Fibroblast of skin of right quadriceps (primary cell): Measurements from ENCODE around the gene PARP4.
A peak's percentile ranks its signal among the peaks of the same experiment; 100 is the strongest.
"Not testable (repeated sequence)": the region's sequence is repeated elsewhere in the genome, so short reads cannot be mapped to it uniquely, and the experiment has no call there.

Experiments
- DNase-seq: peaks from one replicate; pipeline ENCODE4 v3.0.0-alpha.2; 2013

The PARP4 gene

GRCh38 chr13:24512197-24512907 is at the start of gene PARP4:
Gene PARP4, minus strand, starts transcription at chr13:24512778. Its CDS starts 9,002 bp downstream, at chr13:24503776.
- DNase-seq, result peak; percentile 78

DNA sequence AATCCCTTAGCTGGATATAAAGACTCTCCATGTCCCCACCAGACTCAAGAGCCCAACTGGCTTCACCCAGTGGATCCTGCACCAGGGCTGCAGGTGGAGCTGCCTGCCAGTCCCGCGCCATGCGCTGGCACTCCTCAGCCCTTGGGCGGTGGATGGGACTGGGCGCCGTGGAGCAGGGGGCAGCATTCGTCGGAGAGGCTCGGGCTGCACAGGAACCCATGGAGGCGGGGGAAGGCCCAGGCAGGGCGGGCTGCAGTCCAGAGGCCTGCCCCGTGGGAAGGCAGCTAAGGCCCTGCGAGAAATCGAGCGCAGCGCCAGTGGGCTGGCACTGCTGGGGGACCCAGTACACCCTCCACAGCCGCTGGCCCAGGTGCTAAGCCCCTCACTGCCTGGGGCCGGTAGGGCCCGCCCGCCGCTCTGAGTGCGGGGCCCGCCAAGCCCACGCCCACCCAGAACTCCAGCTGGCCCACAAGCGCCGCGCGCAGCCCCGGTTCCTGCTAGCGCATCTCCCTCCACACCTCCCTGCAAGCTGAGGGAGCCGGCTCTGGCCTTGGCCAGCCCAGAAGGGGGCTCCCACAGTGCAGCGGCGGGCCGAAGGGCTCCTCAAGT is 48.1 kb upstream of the PARP4 start:
- not testable (repeated sequence) for DNase-seq

DNA sequence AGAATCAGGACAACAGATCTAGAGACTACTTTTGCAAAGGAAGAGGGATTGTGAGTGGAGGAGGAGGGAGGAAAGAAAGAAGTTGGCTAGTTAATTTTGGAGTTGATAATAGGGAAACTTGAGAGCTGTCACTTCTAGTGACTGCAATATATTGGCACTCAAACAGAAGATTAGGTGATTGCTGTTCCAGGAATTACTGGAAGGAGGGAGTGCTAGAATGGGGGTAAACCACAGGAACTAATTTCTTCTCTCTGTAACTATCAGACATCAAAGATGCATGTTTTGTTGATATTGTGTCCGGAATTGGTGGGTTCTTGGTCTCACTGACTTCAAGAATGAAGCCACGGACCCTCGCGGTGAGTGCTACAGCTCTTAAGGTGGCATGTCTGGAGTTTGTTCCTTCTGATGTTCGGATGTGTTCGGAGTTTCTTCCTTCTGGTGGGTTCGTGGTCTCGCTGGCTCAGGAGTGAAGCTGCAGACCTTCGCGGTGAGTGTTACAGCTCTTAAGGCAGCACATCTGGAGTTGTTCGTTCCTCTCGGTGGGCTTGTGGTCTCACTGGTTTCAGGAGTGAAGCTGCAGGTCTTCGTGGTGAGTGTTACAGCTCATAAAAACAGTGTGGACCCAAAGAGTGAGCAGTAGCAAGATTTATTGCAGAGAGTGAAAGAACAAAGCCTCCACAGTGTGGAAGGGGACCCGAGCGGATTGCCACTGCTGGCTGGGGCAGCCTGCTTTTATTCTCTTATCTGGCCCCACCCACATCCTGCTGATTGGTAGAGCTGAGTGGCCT is 47.0 kb upstream of the PARP4 start:
- not testable (repeated sequence) for DNase-seq

- DNase-seq, result peak; percentile 3
Observed at GRCh38 chr13:24557081-24557480, 44.5 kb upstream of the PARP4 start.

DNA sequence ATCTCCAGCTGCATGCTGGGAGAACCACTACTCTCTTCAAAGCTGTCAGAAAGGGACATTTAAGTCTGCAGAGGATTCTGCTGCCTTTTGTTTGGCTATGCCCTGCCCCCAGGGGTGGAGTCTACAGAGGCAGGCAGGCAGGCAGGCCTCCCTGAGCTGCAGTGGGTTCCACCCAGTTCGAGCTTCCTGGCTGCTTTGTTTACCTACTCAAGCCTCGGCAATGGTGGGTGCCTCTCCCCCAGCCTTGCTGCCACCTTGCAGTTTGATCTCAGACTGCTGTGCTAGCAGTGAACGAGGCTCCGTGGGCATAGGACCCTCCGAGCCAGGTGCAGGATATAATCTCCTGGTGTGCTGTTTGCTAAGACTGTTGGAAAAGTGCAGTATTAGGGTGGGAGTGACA is 41.3 kb upstream of the PARP4 start:
- DNase-seq, result not testable (repeated sequence)

DNA sequence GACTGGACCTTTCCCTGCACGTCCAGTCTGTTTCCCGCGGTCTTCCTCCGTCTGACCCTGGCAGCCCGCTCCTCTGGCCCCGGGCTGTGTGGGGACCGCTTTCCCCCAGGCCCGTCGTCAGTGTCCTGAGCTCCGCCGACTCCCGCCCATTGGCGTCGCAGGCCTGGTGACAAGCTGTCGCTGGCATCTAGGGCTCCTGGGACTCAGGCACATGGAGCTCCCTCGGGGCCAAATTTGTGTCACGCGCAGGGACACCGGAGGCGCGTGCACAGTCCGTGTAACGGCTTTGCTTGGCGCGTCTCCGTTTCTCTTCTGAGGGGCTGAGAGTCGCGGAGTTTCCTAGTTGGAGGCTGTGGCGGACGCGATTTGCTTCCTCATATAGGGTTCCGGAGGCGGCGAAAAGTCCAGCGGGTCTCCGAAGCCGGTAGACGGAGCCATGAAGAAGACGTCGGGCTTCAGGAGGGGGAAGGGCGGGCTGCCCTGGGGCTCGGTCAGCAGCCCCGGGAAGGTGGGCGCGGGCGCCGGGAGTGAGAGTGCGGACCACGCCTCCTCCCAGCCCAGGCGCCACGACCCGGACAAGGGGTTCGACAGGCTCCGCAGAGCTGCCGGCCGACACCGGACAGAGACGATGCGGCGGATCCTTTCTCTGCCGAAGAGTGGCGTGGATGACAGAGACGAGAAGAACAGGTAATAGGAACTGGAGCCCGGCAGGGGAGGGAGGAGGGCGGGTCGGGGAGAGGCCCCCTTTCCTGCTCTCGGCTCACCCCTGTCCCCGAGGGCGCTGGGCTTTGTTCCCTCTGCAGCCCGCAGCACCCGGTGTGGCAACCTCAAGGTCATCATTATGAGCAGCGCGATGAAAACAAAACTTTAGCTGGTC is 29.1 kb upstream of the PARP4 start:
- not testable (repeated sequence) for DNase-seq

- no peak for DNase-seq
Observed at GRCh38 chr13:24541127-24541475, 28.5 kb upstream of the PARP4 start.

GRCh38 chr13:24540236-24541126 is 27.9 kb upstream of the PARP4 start:
- DNase-seq, result no peak

- no peak for DNase-seq
Observed at GRCh38 chr13:24539500-24540165, 27.1 kb upstream of the PARP4 start.

DNA sequence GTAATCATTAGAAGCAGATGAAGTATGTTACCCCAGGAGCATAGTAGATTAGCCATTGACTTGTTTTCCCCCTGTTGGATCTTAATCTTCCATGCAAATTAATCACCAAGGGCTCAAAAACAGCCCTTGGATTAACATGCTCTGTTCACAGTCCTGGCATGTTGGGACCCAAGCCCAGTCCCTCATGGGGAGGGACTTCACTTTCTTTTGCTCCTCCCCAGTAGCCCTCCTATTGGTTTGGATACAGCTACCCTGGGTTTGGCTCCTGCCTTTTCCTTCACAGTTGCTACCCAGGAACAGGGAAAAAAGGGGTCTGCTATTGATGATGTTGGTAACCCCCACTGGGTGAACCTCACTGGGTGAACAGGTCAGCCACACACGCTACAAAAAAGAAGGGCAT is 16.9 kb upstream of the PARP4 start:
- no peak for DNase-seq

DNA sequence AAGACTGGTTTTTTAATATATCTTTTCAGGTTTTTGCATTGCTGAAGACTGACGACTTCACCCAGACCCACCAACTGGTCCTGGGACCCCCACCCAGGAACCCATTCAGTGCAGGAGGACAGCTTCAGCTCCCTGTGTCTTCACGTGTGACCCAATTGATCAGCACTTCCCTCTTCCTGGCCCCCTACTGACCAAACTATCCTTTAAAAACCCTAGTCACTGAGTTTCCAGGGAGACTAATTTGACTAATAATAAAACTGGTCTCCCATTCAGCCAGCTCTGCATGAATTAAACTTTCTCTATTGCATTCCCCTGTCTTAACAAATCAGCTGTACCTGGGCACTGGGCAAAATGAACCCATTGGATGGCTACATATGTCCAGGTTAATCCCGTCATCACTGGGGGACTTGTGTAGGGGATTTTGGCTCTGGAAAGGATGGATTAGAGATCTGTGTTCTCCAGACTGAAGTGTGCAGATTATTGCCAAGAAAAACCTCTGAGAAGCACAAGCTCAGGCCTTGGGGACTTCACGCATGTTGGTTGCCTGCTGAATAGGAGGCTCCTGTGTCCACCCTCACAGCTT is 16.3 kb upstream of the PARP4 start:
- DNase-seq, result no peak

- no peak for DNase-seq
Observed at GRCh38 chr13:24527266-24527775, 14.7 kb upstream of the PARP4 start.

DNA sequence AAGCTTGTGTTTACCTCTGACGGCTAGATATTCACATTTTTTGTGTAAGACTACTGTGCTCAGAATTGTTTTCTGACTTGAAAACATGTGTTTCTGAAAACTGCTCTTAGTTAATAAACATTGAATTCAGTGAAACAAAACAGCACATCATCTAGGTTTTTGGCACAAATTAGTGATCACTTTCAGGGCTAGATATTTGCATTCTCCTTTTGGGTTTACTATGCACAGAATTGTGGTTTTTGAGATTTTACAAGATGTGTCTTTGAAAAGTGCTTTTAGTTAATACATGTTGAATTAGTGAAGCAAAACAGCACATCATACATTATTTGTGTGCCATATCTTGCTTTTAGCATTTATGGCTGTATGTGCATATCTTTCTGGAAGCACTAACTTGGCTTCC is 8.2 kb upstream of the PARP4 start:
- no peak for DNase-seq

DNA sequence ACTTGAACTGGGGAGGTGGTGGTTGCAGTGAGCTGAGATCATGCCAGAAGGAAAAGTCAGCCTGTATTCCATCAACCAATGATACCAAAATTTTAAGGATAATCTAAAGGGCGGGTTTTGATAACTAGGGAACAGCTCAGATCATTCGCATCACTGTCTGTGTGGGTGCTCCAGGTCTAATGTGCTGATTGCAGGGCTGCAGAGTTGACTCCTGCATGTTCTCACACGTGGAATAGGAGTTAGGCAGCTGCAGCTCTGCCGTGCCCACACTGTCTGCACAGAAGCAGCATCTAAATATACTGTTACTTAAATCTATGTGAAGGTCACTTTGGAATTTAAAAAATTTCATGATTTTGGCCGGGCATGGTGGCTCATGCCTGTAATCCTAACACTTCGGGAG is 4.3 kb upstream of the PARP4 start:
- no peak for DNase-seq

GRCh38 chr13:24512908-24513213 is 283 bp upstream of the PARP4 start:
- no peak for DNase-seq

DNA sequence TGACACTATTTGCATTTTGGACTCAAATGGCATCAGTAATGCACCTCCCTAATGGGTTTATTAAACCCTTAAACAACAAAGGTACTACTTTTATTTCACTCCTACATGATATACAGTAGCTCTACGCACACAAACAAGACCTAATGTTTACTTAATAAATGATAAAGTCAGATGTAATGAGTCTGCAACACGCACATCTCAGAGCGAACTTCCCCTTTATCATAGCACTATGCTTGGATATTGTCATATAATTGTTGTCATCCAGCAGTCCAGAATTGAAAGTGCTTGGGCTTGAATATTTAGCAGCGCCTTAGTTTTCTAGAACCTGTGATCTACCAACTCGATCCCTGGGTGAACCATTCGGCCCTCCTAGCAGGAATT is 772 bp downstream of the PARP4 start:
- no peak for DNase-seq

DNA sequence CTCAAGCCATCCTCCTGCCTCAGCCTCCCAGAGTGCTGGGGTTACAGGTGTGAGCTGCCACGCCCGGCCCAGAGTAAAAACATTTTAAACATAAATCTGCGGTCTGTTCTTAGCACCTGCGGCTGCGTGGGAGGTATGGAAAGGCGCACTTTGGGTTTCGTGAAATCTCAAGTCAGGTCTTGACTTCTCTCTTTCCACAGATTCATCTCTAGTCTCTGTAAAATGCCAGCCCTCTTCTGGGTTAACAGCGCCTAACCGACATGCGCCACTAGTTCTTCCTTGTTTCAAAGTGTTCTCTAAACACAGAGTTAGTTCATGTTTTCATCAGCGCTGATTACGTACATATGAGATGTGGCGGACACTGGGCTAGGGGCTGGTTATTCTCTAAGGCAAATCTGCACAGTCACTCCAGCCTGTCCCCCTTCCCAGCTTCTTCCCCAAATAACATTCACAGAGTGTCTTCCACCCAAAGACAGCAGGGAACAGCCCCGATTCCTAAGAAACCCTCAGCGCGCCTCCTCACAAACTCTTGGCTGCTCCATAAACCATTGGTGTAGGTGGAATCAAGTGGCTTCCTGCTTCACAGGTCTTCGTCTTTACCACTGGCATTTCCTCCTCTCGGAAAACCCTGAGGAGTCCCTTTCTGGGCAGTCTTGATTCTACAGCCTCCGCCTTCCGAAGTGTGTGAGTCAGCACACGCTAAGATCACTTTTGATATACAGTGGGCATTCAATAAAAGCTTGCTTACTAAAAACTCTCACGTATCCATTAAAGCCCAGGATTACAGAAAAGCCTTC is 1.4 kb downstream of the PARP4 start:
- peak; percentile 87 for DNase-seq

DNA sequence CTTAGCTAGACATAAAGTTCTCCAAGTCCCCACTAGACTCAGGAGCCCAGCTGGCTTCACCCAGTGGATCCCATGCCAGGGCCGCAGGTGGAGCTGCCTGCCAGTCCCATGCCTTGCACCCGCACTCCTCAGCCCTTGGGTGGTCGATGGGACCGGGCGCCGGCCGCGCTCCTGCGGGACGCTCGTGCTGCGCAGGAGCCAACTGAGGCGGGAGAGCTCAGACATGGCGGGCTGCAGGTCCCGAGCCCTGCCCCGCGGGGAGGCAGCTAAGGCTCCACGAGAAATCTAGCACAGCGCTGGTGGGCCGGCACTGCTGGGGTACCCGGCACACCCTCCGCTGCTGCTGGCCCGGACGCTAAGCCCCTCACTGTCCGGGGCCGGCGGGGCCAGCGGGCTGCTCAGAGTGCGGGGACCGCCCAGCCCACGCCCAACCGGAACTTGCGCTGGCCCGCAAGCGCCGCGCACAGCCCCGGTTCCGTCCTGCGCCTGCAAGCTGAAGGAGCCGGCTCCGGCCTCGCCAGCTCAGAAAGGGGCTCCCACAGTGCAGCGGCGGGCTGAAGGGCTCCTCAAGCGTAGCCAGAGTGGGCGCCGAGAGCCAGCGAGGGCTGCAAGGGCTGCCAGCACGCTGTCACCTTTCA is 5.8 kb downstream of the PARP4 start:
- no peak for DNase-seq

GRCh38 chr13:24506283-24506682 is 6.3 kb downstream of the PARP4 start:
- DNase-seq, result not testable (repeated sequence)

- DNase-seq, result no peak
Observed at GRCh38 chr13:24505756-24506155, 6.8 kb downstream of the PARP4 start.
